Measurements from ENCODE around the gene BARX1. TPM values are rescaled to one million over a fixed set of nuclear protein-coding genes. Genes with fewer than 3 reads are reported as not detected.
"Not testable (repeated sequence)": the region's sequence is repeated elsewhere in the genome, so short reads cannot be mapped to it uniquely, and the experiment has no call there.

The BARX1 gene
- total RNA-seq, 1 donor from 2014 or later = not detected

DNA sequence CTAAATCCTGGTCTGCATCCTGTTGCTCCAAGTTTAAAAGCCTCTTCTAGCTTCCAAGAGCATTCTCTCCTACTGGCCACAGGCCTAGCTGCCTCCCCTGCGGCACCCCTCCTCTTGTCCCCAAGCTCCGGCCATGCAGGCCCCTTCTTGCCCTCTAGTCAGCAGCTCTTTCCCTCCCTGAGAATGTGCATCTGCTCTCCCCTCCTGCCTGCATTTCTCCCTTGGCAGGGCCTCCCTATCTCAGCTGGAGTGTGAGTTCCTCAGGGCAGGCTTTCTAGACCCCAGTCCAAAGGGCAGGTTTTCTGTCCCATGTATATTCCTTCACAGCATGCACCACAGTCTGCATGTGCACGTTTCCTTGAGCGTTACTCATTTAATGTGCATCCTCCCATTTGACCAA is 24.6 kb upstream of the BARX1 start:
- H3K36me3 ChIP-seq (ENCODE audit: control insufficient read depth, insufficient read depth, low read length) = no peaks in the 10 kb centered on the region
- no peak overlapping the region for H3K4me3 ChIP-seq (ENCODE audit: low read depth, low read length)
- no peak for TF ChIP-seq CTCF (IDR thresholded peaks at IDR 0.05; ENCODE audit: insufficient read depth, low read length, poor library complexity, severe bottlenecking)
- no peaks in the 10 kb centered on the region for H3K27me3 ChIP-seq (ENCODE audit: control insufficient read depth, insufficient read depth, low read length)
- no peak for DNase-seq (ENCODE audit: low read depth)

DNA sequence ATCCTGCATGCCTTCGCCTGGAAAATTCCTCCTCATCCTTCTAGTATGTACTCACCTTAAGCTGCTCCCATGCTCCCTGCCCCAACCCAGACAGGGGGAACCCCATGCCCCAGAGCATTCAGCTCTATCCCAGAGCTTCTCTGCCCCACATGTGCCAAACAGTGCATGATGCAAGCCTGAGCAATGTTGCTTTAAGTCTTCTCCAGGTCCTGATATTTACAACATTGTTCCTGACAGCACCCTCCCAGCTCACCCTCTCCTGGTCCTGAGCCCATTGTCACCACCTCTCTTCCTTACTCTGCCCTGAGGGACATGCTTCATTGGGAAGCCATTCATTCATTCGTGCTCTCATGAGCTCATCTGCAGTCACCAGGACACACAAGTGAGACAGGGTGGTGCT is 23.4 kb upstream of the BARX1 start:
- Histone ChIP-seq H3K27me3 (ENCODE audit: control insufficient read depth, insufficient read depth, low read length) (no peaks in the 10 kb centered on the region), H3K36me3 (ENCODE audit: control insufficient read depth, insufficient read depth, low read length) (no peaks in the 10 kb centered on the region), H3K4me3 (ENCODE audit: low read depth, low read length) (no peak overlapping the region)
- no peak for DNase-seq (ENCODE audit: low read depth)
- no peak for TF ChIP-seq CTCF (IDR thresholded peaks at IDR 0.05; ENCODE audit: insufficient read depth, low read length, poor library complexity, severe bottlenecking)

DNA sequence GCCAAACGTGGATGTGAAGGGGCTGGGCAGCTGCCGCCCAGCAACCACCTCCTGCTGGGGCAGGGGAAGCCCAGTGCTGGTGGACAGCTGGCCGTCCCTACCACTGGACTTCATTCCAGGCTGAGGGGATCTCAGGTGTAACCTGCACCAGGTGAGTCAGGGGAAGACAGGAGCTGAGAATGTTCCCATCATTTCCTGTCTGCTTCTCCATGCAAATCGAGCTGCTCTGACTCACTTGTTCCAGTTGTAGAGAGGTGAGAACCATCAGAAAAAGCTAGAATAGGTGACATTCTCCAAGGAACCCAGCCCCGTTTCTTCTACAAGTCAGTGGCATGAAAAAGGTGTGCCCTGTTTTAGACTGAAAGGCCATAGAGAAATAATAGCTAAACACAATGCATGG is 21.8 kb upstream of the BARX1 start:
- no peaks in the 10 kb centered on the region for H3K36me3 ChIP-seq (ENCODE audit: control insufficient read depth, insufficient read depth, low read length)
- H3K4me3 ChIP-seq (ENCODE audit: low read depth, low read length) = no peak overlapping the region
- no peak for TF ChIP-seq CTCF (IDR thresholded peaks at IDR 0.05; ENCODE audit: insufficient read depth, low read length, poor library complexity, severe bottlenecking)
- H3K27me3 ChIP-seq (ENCODE audit: control insufficient read depth, insufficient read depth, low read length) = no peaks in the 10 kb centered on the region
- no peak for DNase-seq (ENCODE audit: low read depth)

DNA sequence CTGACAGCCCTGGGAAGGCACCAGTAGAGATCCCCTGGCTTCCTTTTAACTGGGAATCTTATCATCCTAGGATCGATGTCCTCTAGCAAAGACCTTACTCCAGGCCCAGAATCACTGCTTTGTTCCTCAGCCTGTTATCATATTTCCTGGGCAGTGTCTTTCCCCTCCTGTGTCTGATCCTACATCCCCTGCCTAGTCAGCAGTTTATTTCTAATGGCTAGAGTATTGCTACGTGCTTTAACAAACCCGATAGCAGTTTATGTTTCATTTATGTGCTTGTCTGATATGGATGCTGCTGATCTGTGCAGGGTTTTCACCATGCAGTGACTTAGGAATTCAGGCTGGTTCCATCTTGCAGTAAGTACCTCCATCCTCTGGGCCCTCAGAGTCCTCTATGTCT is 20.9 kb upstream of the BARX1 start:
- no peaks in the 10 kb centered on the region for H3K27me3 ChIP-seq (ENCODE audit: control insufficient read depth, insufficient read depth, low read length)
- no peak for TF ChIP-seq CTCF (IDR thresholded peaks at IDR 0.05; ENCODE audit: insufficient read depth, low read length, poor library complexity, severe bottlenecking)
- DNase-seq (ENCODE audit: low read depth) = no peak
- H3K4me3 ChIP-seq (ENCODE audit: low read depth, low read length) = no peak overlapping the region
- H3K36me3 ChIP-seq (ENCODE audit: control insufficient read depth, insufficient read depth, low read length) = no peaks in the 10 kb centered on the region

- no peak overlapping the region for H3K4me3 ChIP-seq (ENCODE audit: low read depth, low read length)
- no peak for TF ChIP-seq CTCF (IDR thresholded peaks at IDR 0.05; ENCODE audit: insufficient read depth, low read length, poor library complexity, severe bottlenecking)
- H3K27me3 ChIP-seq (ENCODE audit: control insufficient read depth, insufficient read depth, low read length) = no peaks in the 10 kb centered on the region
- H3K36me3 ChIP-seq (ENCODE audit: control insufficient read depth, insufficient read depth, low read length) = no peaks in the 10 kb centered on the region
- DNase-seq (ENCODE audit: low read depth) = no peak
Observed at GRCh38 chr9:93975262-93975661, 20.1 kb upstream of the BARX1 start.

DNA sequence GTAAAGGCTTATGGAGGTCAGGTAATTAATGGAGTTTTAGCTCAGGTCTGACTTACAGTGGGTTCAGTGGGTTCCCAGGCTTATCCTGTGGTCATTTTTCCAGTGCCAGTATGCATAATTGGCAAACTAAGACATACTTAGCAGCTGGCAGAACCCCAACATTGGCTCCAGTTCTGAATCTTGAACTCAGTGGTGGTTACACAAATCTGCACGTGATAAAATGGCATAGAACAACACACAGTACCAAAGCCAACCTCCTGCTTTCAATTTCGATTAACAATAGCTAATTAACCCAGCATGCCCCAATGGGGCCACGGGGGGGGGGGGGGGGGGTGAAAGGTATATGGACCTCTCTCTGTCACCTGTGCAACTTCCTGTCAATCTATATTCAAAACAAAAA is 19.0 kb upstream of the BARX1 start:
- Histone ChIP-seq H3K27me3 (ENCODE audit: control insufficient read depth, insufficient read depth, low read length) (no peaks in the 10 kb centered on the region), H3K4me3 (ENCODE audit: low read depth, low read length) (no peak overlapping the region), H3K36me3 (ENCODE audit: control insufficient read depth, insufficient read depth, low read length) (no peaks in the 10 kb centered on the region)
- TF ChIP-seq CTCF (IDR thresholded peaks at IDR 0.05; ENCODE audit: insufficient read depth, low read length, poor library complexity, severe bottlenecking) = no peak
- no peak for DNase-seq (ENCODE audit: low read depth)

DNA sequence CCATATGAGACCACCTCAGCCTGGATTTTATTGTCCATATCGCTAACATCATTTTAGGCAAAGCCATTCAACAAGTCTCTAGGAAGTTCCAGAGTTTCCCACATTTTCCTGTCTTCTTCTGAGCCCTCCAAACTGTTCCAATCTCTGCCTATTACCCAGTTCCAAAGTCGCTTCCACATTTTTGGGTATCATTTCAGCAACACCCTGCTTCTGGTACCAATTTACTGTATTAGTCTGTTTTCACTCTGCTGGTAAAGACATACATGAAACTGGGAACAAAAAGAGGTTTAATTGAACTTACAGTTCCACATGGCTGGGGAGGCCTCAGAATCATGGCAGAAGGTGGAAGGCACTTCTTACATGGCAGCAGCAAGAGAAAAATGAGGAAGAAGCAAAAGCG is 17.5 kb upstream of the BARX1 start:
- not testable (repeated sequence) for H3K4me3 ChIP-seq (ENCODE audit: low read depth, low read length); H3K36me3 ChIP-seq (ENCODE audit: control insufficient read depth, insufficient read depth, low read length); H3K27me3 ChIP-seq (ENCODE audit: control insufficient read depth, insufficient read depth, low read length); DNase-seq (ENCODE audit: low read depth)

Data from kidney epithelial cell (primary cell).